DND-41 (cell line): ENCODE data around the gene MCM10.

Experiments
- EZH2 ChIP-seq: IDR thresholded peaks from 3 replicates; pipeline ENCODE4 v1.6.1; 2012; ENCODE audit warnings: borderline replicate concordance, low read depth, mild to moderate bottlenecking, moderate library complexity, low read length, inconsistent platforms; ENCODE audit not compliant: severe bottlenecking
- TF ChIP-seq, protein P1 (sequence below): IDR thresholded peaks from 2 replicates; pipeline ENCODE4 v1.5.1; 2012; ENCODE audit warnings: borderline replicate concordance, low read length, moderate library complexity, mild to moderate bottlenecking; ENCODE audit not compliant: poor library complexity, severe bottlenecking; ENCODE audit errors: extremely low read depth

DNA sequence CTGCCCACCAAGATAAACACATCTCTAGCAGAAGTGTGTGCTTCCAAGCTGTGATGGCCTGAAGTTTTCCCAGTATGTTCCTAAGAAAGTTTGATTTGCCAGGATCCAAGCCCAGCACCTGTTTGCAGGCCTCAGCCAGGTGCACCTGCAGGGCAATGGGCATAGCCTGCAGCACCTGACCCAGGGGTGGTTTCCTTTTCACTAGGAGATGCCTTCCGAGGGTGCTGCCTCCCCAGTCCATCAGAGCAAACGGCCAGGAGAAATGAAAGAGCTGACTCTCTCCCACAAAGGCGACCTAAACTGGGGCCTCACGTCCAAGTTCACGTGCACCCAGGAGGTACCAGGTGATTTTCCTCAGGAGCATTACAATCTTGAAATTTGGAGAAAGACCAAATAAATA lies 65.7 kb downstream of the MCM10 start:
- TF ChIP-seq, protein P1, sequence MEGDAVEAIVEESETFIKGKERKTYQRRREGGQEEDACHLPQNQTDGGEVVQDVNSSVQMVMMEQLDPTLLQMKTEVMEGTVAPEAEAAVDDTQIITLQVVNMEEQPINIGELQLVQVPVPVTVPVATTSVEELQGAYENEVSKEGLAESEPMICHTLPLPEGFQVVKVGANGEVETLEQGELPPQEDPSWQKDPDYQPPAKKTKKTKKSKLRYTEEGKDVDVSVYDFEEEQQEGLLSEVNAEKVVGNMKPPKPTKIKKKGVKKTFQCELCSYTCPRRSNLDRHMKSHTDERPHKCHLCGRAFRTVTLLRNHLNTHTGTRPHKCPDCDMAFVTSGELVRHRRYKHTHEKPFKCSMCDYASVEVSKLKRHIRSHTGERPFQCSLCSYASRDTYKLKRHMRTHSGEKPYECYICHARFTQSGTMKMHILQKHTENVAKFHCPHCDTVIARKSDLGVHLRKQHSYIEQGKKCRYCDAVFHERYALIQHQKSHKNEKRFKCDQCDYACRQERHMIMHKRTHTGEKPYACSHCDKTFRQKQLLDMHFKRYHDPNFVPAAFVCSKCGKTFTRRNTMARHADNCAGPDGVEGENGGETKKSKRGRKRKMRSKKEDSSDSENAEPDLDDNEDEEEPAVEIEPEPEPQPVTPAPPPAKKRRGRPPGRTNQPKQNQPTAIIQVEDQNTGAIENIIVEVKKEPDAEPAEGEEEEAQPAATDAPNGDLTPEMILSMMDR, result no peak
- TF ChIP-seq EZH2, result no peak
